GM23338 (cell line): Measurements from ENCODE around the gene USP15. TPM values are rescaled to one million over a fixed set of nuclear protein-coding genes. Genes with fewer than 3 reads are reported as not detected.

Experiments
- ATAC-seq: fragments of 200-7000 bp; cut with Tn5 transposase; 3 replicates; pipeline ENCODE4 v1.9.1; 2020
- DNase-seq: peaks from one replicate; pipeline ENCODE4 v3.0.0-alpha.2; 2015; ENCODE audit warnings: low spot score
- H2AFZ ChIP-seq: fragments of 200-600 bp; sonication (generic); 2 replicates; pipeline ENCODE4 v1.8.0; 2016; ENCODE audit warnings: antibody characterized with exemption, mild to moderate bottlenecking, moderate library complexity
- H3F3A ChIP-seq: fragments of 200-600 bp; sonication (generic); replicated peaks from 2 replicates; pipeline ENCODE4 v1.8.0; 2017; ENCODE audit warnings: antibody characterized with exemption, mixed run types, low read depth
- H3K27ac ChIP-seq: fragments of 200-600 bp; sonication (generic); 2 replicates; pipeline ENCODE4 v1.6.1; 2016; ENCODE audit warnings: low read depth
- H3K27me3 ChIP-seq: fragments of 200-600 bp; sonication (generic); 2 replicates; pipeline ENCODE4 v1.8.0; 2016; ENCODE audit warnings: mild to moderate bottlenecking, mixed run types, moderate library complexity; ENCODE audit not compliant: insufficient read depth
- H3K36me3 ChIP-seq: fragments of 200-600 bp; sonication (generic); 2 replicates; pipeline ENCODE4 v1.8.0; 2016; ENCODE audit warnings: mild to moderate bottlenecking; ENCODE audit not compliant: insufficient read depth
- H3K4me1 ChIP-seq: fragments of 200-600 bp; sonication (generic); 2 replicates; pipeline ENCODE4 v1.8.0; 2016; ENCODE audit warnings: mild to moderate bottlenecking, moderate library complexity; ENCODE audit not compliant: insufficient read depth
- H3K4me2 ChIP-seq: fragments of 200-600 bp; sonication (generic); 2 replicates; pipeline ENCODE4 v1.7.1; 2017; ENCODE audit warnings: mixed run types
- H3K4me3 ChIP-seq: fragments of 200-600 bp; sonication (generic); 2 replicates; pipeline ENCODE4 v1.6.1; 2016; ENCODE audit warnings: mixed run types
- H3K79me2 ChIP-seq: fragments of 200-600 bp; sonication (generic); replicated peaks from 2 replicates; pipeline ENCODE4 v1.8.0; 2017; ENCODE audit warnings: mild to moderate bottlenecking; ENCODE audit not compliant: insufficient read depth
- H3K9me2 ChIP-seq: fragments of 200-600 bp; sonication (generic); 2 replicates; pipeline ENCODE4 v1.8.0; 2017; ENCODE audit not compliant: insufficient read depth
- H4K20me1 ChIP-seq: fragments of 200-600 bp; sonication (generic); replicated peaks from 2 replicates; pipeline ENCODE4 v1.8.0; 2017; ENCODE audit warnings: mild to moderate bottlenecking; ENCODE audit not compliant: insufficient read depth
- H3K27ac Mint-ChIP-seq: 2 replicates; pipeline ENCODE4 v1.8.0; 2020; ENCODE audit warnings: inconsistent platforms, mild to moderate bottlenecking, moderate library complexity, mixed read lengths
- H3K27me3 Mint-ChIP-seq: 3 replicates; pipeline ENCODE4 v1.8.0; 2022; ENCODE audit warnings: low read depth, mild to moderate bottlenecking, moderate library complexity, mixed read lengths, inconsistent platforms; ENCODE audit not compliant: insufficient read depth, poor library complexity
- H3K36me3 Mint-ChIP-seq: 3 replicates; pipeline ENCODE4 v1.8.0; 2021; ENCODE audit warnings: low read depth, mild to moderate bottlenecking, inconsistent platforms, moderate library complexity, mixed read lengths
- H3K4me1 Mint-ChIP-seq: 3 replicates; pipeline ENCODE4 v1.8.0; 2020; ENCODE audit warnings: mild to moderate bottlenecking, inconsistent platforms, mixed read lengths
- H3K4me3 Mint-ChIP-seq: 3 replicates; pipeline ENCODE4 v1.8.0; 2021; ENCODE audit warnings: moderate library complexity, mild to moderate bottlenecking, inconsistent platforms, mixed read lengths
- H3K9me3 Mint-ChIP-seq: 3 replicates; pipeline ENCODE4 v1.8.0; 2020; ENCODE audit warnings: moderate library complexity, mild to moderate bottlenecking, inconsistent platforms, mixed read lengths
- CREB1 ChIP-seq: fragments of 250-450 bp; sonication (Bioruptor Pico); IDR thresholded peaks from 2 replicates; pipeline ENCODE4 v1.5.0; 2020; ENCODE audit warnings: low read depth, mild to moderate bottlenecking, moderate library complexity
- CTCF ChIP-seq, 2 experiments: fragments of 200-600 bp in 1 of 2; sonication (generic) in 1 of 2; conservative IDR thresholded peaks; 2 replicates each; pipeline versions ENCODE4 v1.5.1 to v1.6.1; 2016 to 2017; ENCODE audit warnings: antibody characterized with exemption in 2 of 2, low read depth in 2 of 2, mild to moderate bottlenecking in 2 of 2, moderate library complexity in 1 of 2
- ETS1 ChIP-seq: IDR thresholded peaks from 2 replicates; pipeline ENCODE4 v1.6.1; 2016; ENCODE audit warnings: antibody characterized with exemption
- EZH2 ChIP-seq: fragments of 200-600 bp; sonication (generic); IDR thresholded peaks from one replicate; pipeline ENCODE4 v1.8.0; 2017; ENCODE audit warnings: antibody characterized with exemption, mild to moderate bottlenecking, low read depth; ENCODE audit not compliant: unreplicated experiment
- EZH2phosphoT487 ChIP-seq: fragments of 200-600 bp; sonication (generic); IDR thresholded peaks from one replicate; pipeline ENCODE4 v1.8.1; 2018; ENCODE audit warnings: antibody characterized with exemption; ENCODE audit not compliant: unreplicated experiment
- JUNB ChIP-seq: IDR thresholded peaks from one replicate; pipeline ENCODE4 v1.6.1; 2016; ENCODE audit warnings: antibody characterized with exemption; ENCODE audit not compliant: unreplicated experiment
- NANOG ChIP-seq: IDR thresholded peaks from 2 replicates; pipeline ENCODE4 v1.6.1; 2016; ENCODE audit warnings: antibody characterized with exemption, borderline replicate concordance
- POLR2AphosphoS5 ChIP-seq: IDR thresholded peaks from 2 replicates; pipeline ENCODE4 v1.6.1; 2016; ENCODE audit warnings: antibody characterized with exemption, low read depth
- REST ChIP-seq: IDR thresholded peaks from one replicate; pipeline ENCODE4 v1.6.1; 2018; ENCODE audit warnings: antibody characterized with exemption; ENCODE audit not compliant: unreplicated experiment
- STAT1 ChIP-seq: IDR thresholded peaks from one replicate; pipeline ENCODE4 v1.6.1; 2016; ENCODE audit warnings: antibody characterized with exemption; ENCODE audit not compliant: unreplicated experiment
- ZNF114 ChIP-seq: fragments of 250-450 bp; sonication (Bioruptor Pico); IDR thresholded peaks from 2 replicates; pipeline ENCODE4 v1.5.0; 2020; ENCODE audit warnings: mild to moderate bottlenecking, moderate library complexity
- ZNF331 ChIP-seq: fragments of 250-450 bp; sonication (Bioruptor Pico); IDR thresholded peaks from 2 replicates; pipeline ENCODE4 v1.5.0; 2020; ENCODE audit warnings: low read depth, mild to moderate bottlenecking, moderate library complexity
- ZNF462 ChIP-seq: fragments of 250-450 bp; sonication (Bioruptor Pico); IDR thresholded peaks from 2 replicates; pipeline ENCODE4 v1.5.0; 2020; ENCODE audit warnings: mild to moderate bottlenecking, moderate library complexity
- polyA plus RNA-seq: library from polyadenylated mRNA; unstranded; fragments of >200 nt; fragmentation: Nextera tagmentation; extraction: Ambion mirVana; gene quantifications from 2 replicates; pipeline ENCODE4 v1.2.1, GENCODE V29; 2016
- total RNA-seq: library from RNA; depleted of rRNA; stranded (reverse); fragments of >200 nt; shearing (Covaris generic); gene quantifications from 2 replicates; pipeline ENCODE4 v1.2.3, GENCODE V29; 2014

USP15 gene
- total and polyA plus RNA-seq, 2 experiments from 2014 or later = 29.5 to 60.3 TPM

- DNase-seq (no peak), ATAC-seq (no peak)
- Histone ChIP-seq H3K27ac (no peak overlapping the region), H3K27me3 (no peaks in the 10 kb centered on the region), H4K20me1 (no peaks in the 10 kb centered on the region), H3K4me3 (no peak overlapping the region), H3K36me3 (peaks cover 16% of the 10 kb centered on the region; the same call in 1 of the 2 replicates), H3K9me2 (no peaks in the 10 kb centered on the region), H3F3A (no peaks in the 10 kb centered on the region), H3K4me1 (no peaks in the 10 kb centered on the region), H3K79me2 (no peaks in the 10 kb centered on the region), H2AFZ (no peak overlapping the region), H3K4me2 (no peak overlapping the region)
- Mint-ChIP-seq H3K4me1 (no peaks in the 10 kb centered on the region), H3K36me3 (peaks cover 26% of the 10 kb centered on the region), H3K9me3 (peaks cover 5% of the 10 kb centered on the region), H3K27ac (no peak overlapping the region), H3K27me3 (no peaks in the 10 kb centered on the region), H3K4me3 (no peak overlapping the region)
- TF ChIP-seq POLR2AphosphoS5 (no peak), JUNB (no peak), EZH2phosphoT487 (no peak), ZNF114 (CRISPR knock-in tag) (no peak), ZNF462 (CRISPR knock-in tag) (no peak), ETS1 (no peak), ZNF331 (CRISPR knock-in tag) (no peak), NANOG (no peak), REST (no peak), STAT1 (no peak), CREB1 (CRISPR knock-in tag) (no peak), EZH2 (no peak), CTCF (conservative IDR thresholded peaks at IDR 0.05; ENCODE audit: low read depth in 2 of 2) (no peak)
Measured at GRCh38 chr12:62308201-62308600, 48.0 kb downstream of the USP15 start.
